ENCODE data around the gene NHERF1. TPM values are rescaled to one million over a fixed set of nuclear protein-coding genes. Genes with fewer than 3 reads are reported as not detected.

Gene NHERF1
- total and polyA plus RNA-seq, 2 of the 4 experiments (the other 2 are of a cell fraction), result 3.8 to 11.8 TPM

DNA sequence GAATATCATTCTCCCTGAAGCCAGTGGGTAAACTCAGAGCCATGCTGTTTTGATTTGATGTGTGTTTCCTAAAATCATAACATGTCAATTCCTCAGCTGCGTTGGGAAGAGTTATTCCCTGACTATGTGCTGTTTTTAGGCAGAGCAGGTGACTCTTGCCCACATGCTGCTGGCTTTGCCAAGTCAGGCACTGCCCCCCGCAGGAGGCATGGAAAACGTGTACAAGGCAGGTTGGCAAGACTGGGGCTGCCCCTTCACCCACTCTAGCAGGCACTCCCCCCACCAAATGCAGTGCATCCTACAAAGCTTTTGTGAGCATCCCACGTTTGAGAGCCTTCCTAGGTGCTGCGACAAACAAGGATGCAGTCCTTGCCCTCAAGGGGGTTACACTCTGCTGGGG, 66.0 kb downstream of the NHERF1 start:
- H2BK20ac ChIP-seq (ENCODE audit: low read depth, low read length), result no peak overlapping the region
- dilution Hi-C loops (cut with HindIII; ENCODE audit: low sequenced_read_pairs, unreplicated experiment), result no loop called here
- CTCF ChIA-PET, result no interaction called here
- H4K20me1 ChIP-seq (ENCODE audit: insufficient read depth, low read length), result no peaks in the 10 kb centered on the region; the same call in 1 of the 2 replicates
- peaks cover 5% of the 10 kb centered on the region; the same call in 1 of the 2 replicates for H3K36me3 ChIP-seq (ENCODE audit: control insufficient read depth, insufficient read depth, low read length)
- no peak overlapping the region for H3K9ac ChIP-seq (ENCODE audit: low read depth, low read length)
- no peaks in the 10 kb centered on the region for H3K4me1 ChIP-seq (ENCODE audit: control insufficient read depth, insufficient read depth, low read length)
- H3K27me3 ChIP-seq (ENCODE audit: control insufficient read depth, insufficient read depth, low read length), result no peaks in the 10 kb centered on the region
- POLR2A ChIA-PET (ENCODE audit: unreplicated experiment), result no interaction called here
- H2AK9ac ChIP-seq (replicated peaks; ENCODE audit: low read depth, low read length, poor library complexity), result no peak overlapping the region
- intact Hi-C loops (cut with micrococcal nuclease), result no loop called here
- no peak overlapping the region for H3K4ac ChIP-seq (ENCODE audit: low read depth, low read length)
- no peak overlapping the region for H3K14ac ChIP-seq (replicated peaks; ENCODE audit: low read depth, low read length)
- H3K9me1 ChIP-seq (ENCODE audit: insufficient read depth, low read length), result 0 out of 2 replicates have a peak, but pooled peaks cover 5% of the 10 kb centered on the region
- H2AK5ac ChIP-seq (ENCODE audit: low read depth, low read length), result no peak overlapping the region
- H3K4me2 ChIP-seq (ENCODE audit: low read depth, low read length), result no peak overlapping the region
- in situ Hi-C loops (cut with MboI; ENCODE audit: low sequenced_read_pairs), result no loop called here
- DNase-seq (no peak), ATAC-seq (ENCODE audit: low read depth) (no peak)
- H4K91ac ChIP-seq (ENCODE audit: insufficient read depth, low read depth, low read length), result no peak overlapping the region
- no peaks in the 10 kb centered on the region for H3K79me1 ChIP-seq (ENCODE audit: low read depth in 1 of 2, low read length in 2 of 2)
- no peak overlapping the region for H3K4me3 ChIP-seq (ENCODE audit: insufficient read depth, low read depth, low read length)
- H3K23ac ChIP-seq (ENCODE audit: low read depth, low read length), result no peak overlapping the region
- TF ChIP-seq, protein P1, sequence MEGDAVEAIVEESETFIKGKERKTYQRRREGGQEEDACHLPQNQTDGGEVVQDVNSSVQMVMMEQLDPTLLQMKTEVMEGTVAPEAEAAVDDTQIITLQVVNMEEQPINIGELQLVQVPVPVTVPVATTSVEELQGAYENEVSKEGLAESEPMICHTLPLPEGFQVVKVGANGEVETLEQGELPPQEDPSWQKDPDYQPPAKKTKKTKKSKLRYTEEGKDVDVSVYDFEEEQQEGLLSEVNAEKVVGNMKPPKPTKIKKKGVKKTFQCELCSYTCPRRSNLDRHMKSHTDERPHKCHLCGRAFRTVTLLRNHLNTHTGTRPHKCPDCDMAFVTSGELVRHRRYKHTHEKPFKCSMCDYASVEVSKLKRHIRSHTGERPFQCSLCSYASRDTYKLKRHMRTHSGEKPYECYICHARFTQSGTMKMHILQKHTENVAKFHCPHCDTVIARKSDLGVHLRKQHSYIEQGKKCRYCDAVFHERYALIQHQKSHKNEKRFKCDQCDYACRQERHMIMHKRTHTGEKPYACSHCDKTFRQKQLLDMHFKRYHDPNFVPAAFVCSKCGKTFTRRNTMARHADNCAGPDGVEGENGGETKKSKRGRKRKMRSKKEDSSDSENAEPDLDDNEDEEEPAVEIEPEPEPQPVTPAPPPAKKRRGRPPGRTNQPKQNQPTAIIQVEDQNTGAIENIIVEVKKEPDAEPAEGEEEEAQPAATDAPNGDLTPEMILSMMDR (conservative IDR thresholded peaks at IDR 0.05; ENCODE audit: low read depth, low read length), result 0 out of 2 replicates have a peak, but pooled peaks have one; percentile 3
- TF ChIP-seq MAZ (IDR thresholded peaks at IDR 0.05; ENCODE audit: borderline replicate concordance, low read depth, low read length), result no peak
- no peak for TF ChIP-seq RAD21 (IDR thresholded peaks at IDR 0.05; ENCODE audit: low read length)
- H2BK120ac ChIP-seq (ENCODE audit: low read depth, low read length), result no peak overlapping the region
- H3K18ac ChIP-seq (ENCODE audit: low read depth, low read length), result no peak overlapping the region
- no peaks in the 10 kb centered on the region for H3K9me3 ChIP-seq (ENCODE audit: control insufficient read depth, insufficient read depth, low read length)
- no TSS peak for BruUV-seq (replicated peaks)
- H3K27ac ChIP-seq (ENCODE audit: insufficient read depth, low read length), result no peak overlapping the region
- no peak overlapping the region for H4K5ac ChIP-seq (ENCODE audit: low read depth, low read length)
- H2BK5ac ChIP-seq (ENCODE audit: low read depth, low read length, poor library complexity, severe bottlenecking), result no peak overlapping the region
- no peak overlapping the region for H4K8ac ChIP-seq (ENCODE audit: low read depth in 2 of 2, low read length in 2 of 2)
- H2AFZ ChIP-seq (replicated peaks; ENCODE audit: low read length, poor library complexity), result no peak overlapping the region
- H3K56ac ChIP-seq (ENCODE audit: extremely low read depth, insufficient read depth, low read length), result no peak overlapping the region
- no peak overlapping the region for H2BK15ac ChIP-seq (ENCODE audit: low read depth, low read length)
- WGBS, 2 experiments (ENCODE audit: extremely low coverage in 2 of 2, insufficient read length in 1 of 2), result 100% methylated on average over 2 of the region's 5 CpGs; no CpG with 5 or more reads in 1 of the 2 experiments
